GM13976 (cell line): ENCODE results near the gene HLA-DRB1.
A peak's percentile ranks its signal among the peaks of the same experiment; 100 is the strongest.

Source experiments
- DNase-seq: peaks from one replicate; pipeline ENCODE4 v3.0.0; 2012; ENCODE audit warnings: low spot score
- CTCF ChIP-seq: IDR thresholded peaks from 2 replicates; pipeline ENCODE4 v1.5.1; 2012; ENCODE audit warnings: borderline replicate concordance, mild to moderate bottlenecking; ENCODE audit not compliant: insufficient read depth; ENCODE audit errors: extremely low read depth, missing control alignments, control extremely low read depth
- in situ Hi-C: fragments of 300-500 bp; cut with MboI; formaldehyde crosslinking; loops from one replicate; pipeline ENCODE4 v1.12.0; 2022; ENCODE audit warnings: low sequenced_read_pairs, mixed read lengths, inconsistent platforms; ENCODE audit not compliant: unreplicated experiment

Gene HLA-DRB1

GRCh38 chr6:32627831-32628230, 38.2 kb upstream of the HLA-DRB1 start:
- in situ Hi-C loops: no loop called here
- DNase-seq: peak; percentile 37
- TF ChIP-seq CTCF: no peak

GRCh38 chr6:32627249-32627648, 37.6 kb upstream of the HLA-DRB1 start:
- in situ Hi-C loops: no loop called here
- TF ChIP-seq CTCF: no peak
- no peak for DNase-seq

- in situ Hi-C loops: no loop called here
- TF ChIP-seq CTCF: no peak
- DNase-seq: no peak
These were observed 35.5 kb upstream of the HLA-DRB1 start for GRCh38 chr6:32625137-32625536.

DNA sequence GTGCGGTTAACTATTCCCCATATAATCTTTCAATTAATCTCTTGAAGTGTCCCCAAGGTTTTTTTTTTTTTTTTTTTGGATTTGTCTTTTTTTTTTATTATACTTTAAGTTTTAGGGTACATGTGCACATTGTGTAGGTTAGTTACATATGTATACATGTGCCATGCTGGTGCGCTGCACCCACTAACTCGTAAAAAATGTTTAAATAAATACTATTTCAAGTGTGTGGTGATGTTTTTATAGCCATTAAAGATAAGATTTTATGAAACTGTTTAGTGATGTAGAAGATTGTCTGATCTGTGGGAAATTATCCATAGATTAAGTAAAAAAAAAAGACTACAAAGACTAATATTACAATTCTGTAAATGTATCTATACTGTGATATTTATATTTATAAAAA, 34.9 kb upstream of the HLA-DRB1 start:
- TF ChIP-seq CTCF: no peak
- DNase-seq: no peak
- in situ Hi-C loops: no loop called here

DNA sequence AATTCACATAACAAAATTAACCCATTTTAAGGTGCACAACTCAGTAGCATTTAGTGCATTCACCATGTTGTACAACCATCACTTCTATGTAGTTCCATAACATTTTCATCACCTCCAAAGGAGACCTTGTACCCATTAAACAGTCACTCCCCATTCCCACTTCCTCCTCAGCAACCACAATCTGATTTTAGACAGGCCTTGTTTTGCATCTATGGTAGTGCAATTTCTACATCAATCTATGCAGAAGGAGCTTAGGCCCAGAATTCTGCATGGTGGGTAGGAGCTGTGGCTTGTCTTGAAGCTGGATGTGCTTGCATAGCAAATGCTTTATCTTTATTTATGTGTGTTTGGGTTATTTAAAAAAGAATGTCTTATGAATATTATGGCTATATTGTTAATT, 34.0 kb upstream of the HLA-DRB1 start:
- in situ Hi-C loops: no loop called here
- TF ChIP-seq CTCF: no peak

DNA sequence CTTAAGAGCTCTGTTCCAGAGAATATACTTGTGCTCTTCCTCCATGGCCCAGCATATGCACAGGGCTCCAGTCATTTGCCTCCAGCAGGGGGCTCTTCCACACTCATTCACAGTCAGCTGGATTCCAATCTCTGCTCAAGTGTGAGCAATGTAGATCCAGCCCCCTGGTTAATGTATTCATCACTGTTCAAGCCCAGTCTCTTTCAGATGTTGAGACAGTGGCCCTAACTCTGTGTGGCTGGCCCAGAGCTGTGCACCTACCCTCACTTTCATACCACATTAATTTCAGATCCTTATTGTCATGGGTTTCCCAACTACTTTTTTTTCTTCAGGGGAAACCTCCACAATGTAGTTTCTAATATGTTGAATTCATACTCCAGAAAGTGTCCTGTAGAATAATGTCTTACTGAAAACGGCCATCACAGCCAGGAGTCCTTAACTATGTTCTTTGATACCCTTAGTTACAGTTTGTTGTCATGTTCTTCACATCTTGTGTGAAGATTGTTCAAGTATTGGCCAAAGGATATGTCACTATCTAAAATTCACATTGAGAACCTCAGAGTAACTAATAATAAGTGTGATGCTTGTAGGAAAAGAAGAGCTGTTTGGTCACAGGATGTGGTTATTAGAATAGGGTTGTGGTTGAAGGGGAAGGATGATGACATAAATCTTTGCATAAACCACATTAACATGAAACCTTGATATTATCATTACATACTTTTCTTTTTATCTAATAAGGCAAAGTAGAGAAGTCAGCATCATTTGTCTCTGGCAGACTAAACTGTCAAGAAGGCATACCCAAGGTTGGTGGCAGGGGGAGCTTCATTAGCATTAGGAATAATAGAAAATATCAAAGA, 33.1 kb upstream of the HLA-DRB1 start:
- in situ Hi-C loops: no loop called here

More for the DNA sequence above, 34.0 kb upstream of the HLA-DRB1 start:
- DNase-seq: no peak

More for the DNA sequence above, 33.1 kb upstream of the HLA-DRB1 start:
- peak; percentile 44 for TF ChIP-seq CTCF
- peak; percentile 48 for DNase-seq
